Nephron (organoid): ENCODE data around the gene RIPPLY2.
A peak's percentile ranks its signal among the peaks of the same experiment; 100 is the strongest.

Experiments used
- H3K27ac Mint-ChIP-seq, 3 experiments: 2 replicates each; pipeline ENCODE4 v1.8.0; 2020; ENCODE audit warnings: mixed read lengths in 3 of 3, mild to moderate bottlenecking in 2 of 3, moderate library complexity in 1 of 3
- H3K27me3 Mint-ChIP-seq: 2 replicates; pipeline ENCODE4 v1.8.0; 2021; ENCODE audit warnings: low read depth, mild to moderate bottlenecking, moderate library complexity, mixed read lengths
- H3K36me3 Mint-ChIP-seq: 2 replicates; pipeline ENCODE4 v1.8.0; 2020; ENCODE audit warnings: low read depth, mixed read lengths
- H3K4me1 Mint-ChIP-seq: 2 replicates; pipeline ENCODE4 v1.8.0; 2020; ENCODE audit warnings: mixed read lengths
- H3K4me3 Mint-ChIP-seq, 3 experiments: 2 replicates each; pipeline ENCODE4 v1.8.0; 2020; ENCODE audit warnings: mild to moderate bottlenecking in 3 of 3, mixed read lengths in 3 of 3, moderate library complexity in 2 of 3
- H3K9me3 Mint-ChIP-seq: 2 replicates; pipeline ENCODE4 v1.8.0; 2020; ENCODE audit warnings: mixed read lengths
- CTCF ChIP-seq, 3 experiments: fragments of 200-600 bp; sonication (generic); IDR thresholded peaks; one replicate each; pipeline ENCODE4 v1.5.0; 2021; ENCODE audit warnings: antibody characterized with exemption in 3 of 3; ENCODE audit not compliant: unreplicated experiment in 3 of 3

The RIPPLY2 gene

GRCh38 chr6:83852528-83853177 lies 507 bp upstream of the RIPPLY2 start:
- Mint-ChIP-seq H3K36me3 (no peaks in the 10 kb centered on the region), H3K27ac (no peak overlapping the region), H3K4me3 (peak overlapping the region; percentile 76 to 84 (median 76)), H3K4me1 (no peaks in the 10 kb centered on the region), H3K27me3 (peaks cover 75% of the 10 kb centered on the region), H3K9me3 (no peaks in the 10 kb centered on the region)
- no peak for TF ChIP-seq CTCF (IDR thresholded peaks at IDR 0.05; ENCODE audit: unreplicated experiment in 3 of 3)

GRCh38 chr6:83854001-83854501 lies 891 bp downstream of the RIPPLY2 start:
- no peaks in the 10 kb centered on the region for H3K9me3 Mint-ChIP-seq
- H3K36me3 Mint-ChIP-seq, result no peaks in the 10 kb centered on the region
- no peak overlapping the region for H3K27ac Mint-ChIP-seq
- TF ChIP-seq CTCF (IDR thresholded peaks at IDR 0.05; ENCODE audit: unreplicated experiment in 3 of 3), result no peak
- peaks cover 70% of the 10 kb centered on the region for H3K27me3 Mint-ChIP-seq
- H3K4me3 Mint-ChIP-seq, result peak overlapping the region; percentile 67 to 84 (median 78)
- peaks cover under 1% of the 10 kb centered on the region for H3K4me1 Mint-ChIP-seq

- Mint-ChIP-seq H3K27ac (no peak overlapping the region), H3K9me3 (no peaks in the 10 kb centered on the region), H3K27me3 (peaks cover 66% of the 10 kb centered on the region), H3K4me1 (peaks cover 4% of the 10 kb centered on the region), H3K4me3 (peak overlapping the region in 2 of 3 experiments; percentile 4 to 67), H3K36me3 (no peaks in the 10 kb centered on the region)
- TF ChIP-seq CTCF (IDR thresholded peaks at IDR 0.05; ENCODE audit: unreplicated experiment in 3 of 3), result no peak
Measured at GRCh38 chr6:83854766-83855165, 1.6 kb downstream of the RIPPLY2 start.

GRCh38 chr6:83859410-83860358 lies 6.5 kb downstream of the RIPPLY2 start, which contains the start of gene CYB5R4:
Gene CYB5R4 (plus strand): TSS chr6:83859689. CDS start chr6:83859783, 94 bp downstream.
- Mint-ChIP-seq H3K27me3 (peaks cover 22% of the 10 kb centered on the region), H3K27ac (peak within 1 kb of the TSS; percentile 2 to 59 (median 18)), H3K9me3 (no peaks in the 10 kb centered on the region), H3K4me3 (peak within 1 kb of the TSS; percentile 94 to 95 (median 95)), H3K36me3 (peaks cover 1% of the 10 kb centered on the region), H3K4me1 (peaks cover 17% of the 10 kb centered on the region)
- peak; percentile 22 to 54 (median 36) for TF ChIP-seq CTCF (IDR thresholded peaks at IDR 0.05; ENCODE audit: unreplicated experiment in 3 of 3)

GRCh38 chr6:83860359-83860755 lies 7.2 kb downstream of the RIPPLY2 start:
- peak overlapping the region; percentile 94 to 95 (median 95) for H3K4me3 Mint-ChIP-seq
- H3K4me1 Mint-ChIP-seq, result peaks cover 17% of the 10 kb centered on the region
- peak overlapping the region in 2 of 3 experiments; percentile 2 to 18 for H3K27ac Mint-ChIP-seq
- H3K36me3 Mint-ChIP-seq, result peaks cover 7% of the 10 kb centered on the region
- no peaks in the 10 kb centered on the region for H3K9me3 Mint-ChIP-seq
- no peak for TF ChIP-seq CTCF (IDR thresholded peaks at IDR 0.05; ENCODE audit: unreplicated experiment in 3 of 3)
- H3K27me3 Mint-ChIP-seq, result peaks cover 15% of the 10 kb centered on the region
